Measurements from ENCODE around the gene SLC15A3. TPM values are rescaled to one million over a fixed set of nuclear protein-coding genes. Genes with fewer than 3 reads are reported as not detected.
A peak's percentile ranks its signal among the peaks of the same experiment; 100 is the strongest.

Gene SLC15A3
- total RNA-seq, 4 donors from 2014 or later: 5.9 to 44.5 (median 28.7) TPM

- Histone ChIP-seq H3K9me3 (no peaks in the 10 kb centered on the region), H3K27ac (no peak overlapping the region), H3K27me3 (no peaks in the 10 kb centered on the region), H3K4me1 (no peaks in the 10 kb centered on the region), H3K36me3 (no peaks in the 10 kb centered on the region), H3K4me3 (no peak overlapping the region)
- intact Hi-C loops (cut with DNase I; ENCODE audit: low total_unique reads): no loop called here
- DNase-seq: no peak
- TF ChIP-seq CTCF (IDR thresholded peaks at IDR 0.05): no peak
- no peak for TF ChIP-seq POLR2A (IDR thresholded peaks at IDR 0.05)
Observed at GRCh38 chr11:60988658-60989057, 36.7 kb upstream of the SLC15A3 start.

- DNase-seq: peak in 1 of 2 donors; percentile 3
- H3K4me1 ChIP-seq: no peaks in the 10 kb centered on the region
- intact Hi-C loops (cut with DNase I; ENCODE audit: low total_unique reads): no loop called here
Observed at GRCh38 chr11:60987577-60988277, 35.8 kb upstream of the SLC15A3 start.

GRCh38 chr11:60985991-60986915 is 34.3 kb upstream of the SLC15A3 start:
- H3K4me3 ChIP-seq: no peak overlapping the region

More at GRCh38 chr11:60987577-60988277, 35.8 kb upstream of the SLC15A3 start:
- no peak for TF ChIP-seq CTCF (IDR thresholded peaks at IDR 0.05)
- no peak for TF ChIP-seq POLR2A (IDR thresholded peaks at IDR 0.05)
- Histone ChIP-seq H3K36me3 (no peaks in the 10 kb centered on the region), H3K4me3 (no peak overlapping the region), H3K27me3 (no peaks in the 10 kb centered on the region), H3K9me3 (no peaks in the 10 kb centered on the region), H3K27ac (no peak overlapping the region)

GRCh38 chr11:60985501-60985900 is 33.5 kb upstream of the SLC15A3 start:
- DNase-seq: no peak
- Histone ChIP-seq H3K4me1 (no peaks in the 10 kb centered on the region), H3K4me3 (no peak overlapping the region), H3K9me3 (no peaks in the 10 kb centered on the region), H3K27ac (no peak overlapping the region), H3K27me3 (no peaks in the 10 kb centered on the region), H3K36me3 (no peaks in the 10 kb centered on the region)
- TF ChIP-seq CTCF (IDR thresholded peaks at IDR 0.05): no peak
- no peak for TF ChIP-seq POLR2A (IDR thresholded peaks at IDR 0.05)
- intact Hi-C loops (cut with DNase I; ENCODE audit: low total_unique reads): no loop called here

More at GRCh38 chr11:60985991-60986915, 34.3 kb upstream of the SLC15A3 start:
- no peaks in the 10 kb centered on the region for H3K4me1 ChIP-seq
- TF ChIP-seq POLR2A (IDR thresholded peaks at IDR 0.05) (no peak), CTCF (IDR thresholded peaks at IDR 0.05) (no peak)
- no peak overlapping the region for H3K27ac ChIP-seq
- H3K36me3 ChIP-seq: no peaks in the 10 kb centered on the region
- H3K9me3 ChIP-seq: no peaks in the 10 kb centered on the region
- intact Hi-C loops (cut with DNase I; ENCODE audit: low total_unique reads): no loop called here
- H3K27me3 ChIP-seq: no peaks in the 10 kb centered on the region
- DNase-seq: no peak

- H3K4me3 ChIP-seq: no peak overlapping the region
- no peaks in the 10 kb centered on the region for H3K9me3 ChIP-seq
- DNase-seq: no peak
- no peaks in the 10 kb centered on the region for H3K36me3 ChIP-seq
- intact Hi-C loops (cut with DNase I; ENCODE audit: low total_unique reads): no loop called here
- no peaks in the 10 kb centered on the region for H3K4me1 ChIP-seq
- no peak overlapping the region for H3K27ac ChIP-seq
- TF ChIP-seq POLR2A (IDR thresholded peaks at IDR 0.05) (no peak), CTCF (IDR thresholded peaks at IDR 0.05) (no peak)
- no peaks in the 10 kb centered on the region for H3K27me3 ChIP-seq
Observed at GRCh38 chr11:60984636-60985035, 32.7 kb upstream of the SLC15A3 start.
